Trophoblast cell (in vitro differentiated cells and primary cell): ENCODE results near the gene HIP1R.
A peak's percentile ranks its signal among the peaks of the same experiment; 100 is the strongest.
"Not testable (repeated sequence)": the region's sequence is repeated elsewhere in the genome, so short reads cannot be mapped to it uniquely, and the experiment has no call there.

Source experiments
- DNase-seq, 2 donors: peaks; one replicate each; pipeline ENCODE4 v3.0.0-alpha.2; 2016
- H2AFZ ChIP-seq: 2 replicates; pipeline ENCODE4 v1.6.1; 2013; ENCODE audit warnings: low read length, moderate library complexity, mild to moderate bottlenecking; ENCODE audit not compliant: insufficient read depth, poor library complexity
- H2AK5ac ChIP-seq: 2 replicates; pipeline ENCODE4 v1.6.1; 2013; ENCODE audit warnings: mild to moderate bottlenecking, low read length
- H2BK120ac ChIP-seq: 2 replicates; pipeline ENCODE4 v1.6.1; 2013; ENCODE audit warnings: low read length, mild to moderate bottlenecking, moderate library complexity; ENCODE audit not compliant: insufficient read depth, poor library complexity
- H2BK12ac ChIP-seq: 2 replicates; pipeline ENCODE4 v1.6.1; 2013; ENCODE audit warnings: mild to moderate bottlenecking, low read length, moderate library complexity
- H2BK5ac ChIP-seq: 2 replicates; pipeline ENCODE4 v1.6.1; 2013; ENCODE audit warnings: low read length, low read depth, moderate library complexity, mild to moderate bottlenecking; ENCODE audit not compliant: poor library complexity
- H3K14ac ChIP-seq: 2 replicates; pipeline ENCODE4 v1.6.1; 2013; ENCODE audit warnings: mild to moderate bottlenecking, low read length
- H3K18ac ChIP-seq: 2 replicates; pipeline ENCODE4 v1.6.1; 2013; ENCODE audit warnings: mild to moderate bottlenecking, low read length
- H3K23ac ChIP-seq: 2 replicates; pipeline ENCODE4 v1.6.1; 2013; ENCODE audit warnings: low read length
- H3K27ac ChIP-seq: 2 replicates; pipeline ENCODE4 v1.5.1; 2013; ENCODE audit warnings: low read depth, mild to moderate bottlenecking, inconsistent platforms, low read length, moderate library complexity
- H3K27me3 ChIP-seq: 2 replicates; pipeline ENCODE4 v1.6.1; 2013; ENCODE audit warnings: inconsistent platforms, mild to moderate bottlenecking, low read length, moderate library complexity; ENCODE audit not compliant: insufficient read depth
- H3K36me3 ChIP-seq, 2 experiments: 1 replicate in 1 of 2; 2 replicates in 1 of 2; pipeline ENCODE4 v1.6.1; 2013; ENCODE audit warnings: low read length in 2 of 2, mild to moderate bottlenecking in 2 of 2, moderate library complexity in 1 of 2; ENCODE audit not compliant: insufficient read depth in 2 of 2, control insufficient read depth in 1 of 2
- H3K4ac ChIP-seq: 2 replicates; pipeline ENCODE4 v1.6.1; 2013; ENCODE audit warnings: low read depth, mild to moderate bottlenecking, low read length, moderate library complexity
- H3K4me1 ChIP-seq, 2 experiments: 1 replicate in 1 of 2; 2 replicates in 1 of 2; pipeline ENCODE4 v1.6.1; 2013; ENCODE audit warnings: low read length in 2 of 2, mild to moderate bottlenecking in 2 of 2, moderate library complexity in 1 of 2; ENCODE audit not compliant: insufficient read depth in 2 of 2, control insufficient read depth in 1 of 2
- H3K4me2 ChIP-seq: 2 replicates; pipeline ENCODE4 v1.6.1; 2013; ENCODE audit warnings: inconsistent platforms, mild to moderate bottlenecking, low read length, moderate library complexity
- H3K4me3 ChIP-seq: 2 replicates; pipeline ENCODE4 v1.5.1; 2013; ENCODE audit warnings: mild to moderate bottlenecking, low read depth, low read length, inconsistent platforms
- H3K79me1 ChIP-seq: one replicate; pipeline ENCODE4 v1.6.1; 2013; ENCODE audit warnings: low read length
- H3K79me2 ChIP-seq: 2 replicates; pipeline ENCODE4 v1.6.1; 2013; ENCODE audit warnings: low read length, mild to moderate bottlenecking; ENCODE audit not compliant: control insufficient read depth, insufficient read depth, poor library complexity
- H3K9ac ChIP-seq: 2 replicates; pipeline ENCODE4 v1.6.1; 2013; ENCODE audit warnings: mild to moderate bottlenecking, low read length
- H3K9me3 ChIP-seq: 2 replicates; pipeline ENCODE4 v1.6.1; 2013; ENCODE audit warnings: low read depth, mild to moderate bottlenecking, control low read depth, inconsistent platforms, low read length; ENCODE audit not compliant: insufficient read depth
- H4K12ac ChIP-seq: 2 replicates; pipeline ENCODE4 v1.6.1; 2013; ENCODE audit warnings: low read depth, mild to moderate bottlenecking, low read length, moderate library complexity
- H4K8ac ChIP-seq: 2 replicates; pipeline ENCODE4 v1.6.1; 2013; ENCODE audit warnings: low read depth, mild to moderate bottlenecking, low read length, moderate library complexity
- H4K91ac ChIP-seq: one replicate; pipeline ENCODE4 v1.6.1; 2013; ENCODE audit warnings: low read depth, mild to moderate bottlenecking, low read length, moderate library complexity
- WGBS: extraction: QIAGEN DNeasy Blood & Tissue Kit; methylation state at CpG from one replicate; pipeline ENCODE4 v1.1.7; 2013; ENCODE audit warnings: missing lambda C conversion rate; ENCODE audit not compliant: insufficient read length, insufficient coverage; ENCODE audit errors: extremely low coverage; 5-methylcytosine and 5-hydroxymethylcytosine counted together

Gene HIP1R

GRCh38 chr12:122888232-122888752 is 53.0 kb downstream of the HIP1R start:
- Histone ChIP-seq H3K4me1 (peaks cover 27 to 34% of the 10 kb centered on the region in 2 experiments), H3K27ac (peak overlapping the region; percentile 90), H3K79me2 (peaks cover 12% of the 10 kb centered on the region), H2BK5ac (peak overlapping the region; percentile 51), H3K18ac (peak overlapping the region; percentile 47), H2AK5ac (no peak overlapping the region), H4K91ac (peak overlapping the region; percentile 57), H3K14ac (peak overlapping the region; percentile 60), H3K9me3 (no peaks in the 10 kb centered on the region), H3K9ac (no peak overlapping the region), H3K4ac (peak overlapping the region; percentile 43), H2AFZ (no peak overlapping the region), H3K23ac (no peak overlapping the region), H3K79me1 (peaks cover 18% of the 10 kb centered on the region), H3K4me2 (peak overlapping the region; percentile 53), H3K36me3 (no peaks in the 10 kb centered on the region), H2BK12ac (peak overlapping the region; percentile 47), H3K4me3 (no peak overlapping the region), H2BK120ac (no peak overlapping the region), H3K27me3 (no peaks in the 10 kb centered on the region), H4K12ac (no peak overlapping the region), H4K8ac (no peak overlapping the region)
- no CpG with 5 or more reads among the region's 12 CpGs for WGBS
- peak; percentile 89 to 94 for DNase-seq

DNA sequence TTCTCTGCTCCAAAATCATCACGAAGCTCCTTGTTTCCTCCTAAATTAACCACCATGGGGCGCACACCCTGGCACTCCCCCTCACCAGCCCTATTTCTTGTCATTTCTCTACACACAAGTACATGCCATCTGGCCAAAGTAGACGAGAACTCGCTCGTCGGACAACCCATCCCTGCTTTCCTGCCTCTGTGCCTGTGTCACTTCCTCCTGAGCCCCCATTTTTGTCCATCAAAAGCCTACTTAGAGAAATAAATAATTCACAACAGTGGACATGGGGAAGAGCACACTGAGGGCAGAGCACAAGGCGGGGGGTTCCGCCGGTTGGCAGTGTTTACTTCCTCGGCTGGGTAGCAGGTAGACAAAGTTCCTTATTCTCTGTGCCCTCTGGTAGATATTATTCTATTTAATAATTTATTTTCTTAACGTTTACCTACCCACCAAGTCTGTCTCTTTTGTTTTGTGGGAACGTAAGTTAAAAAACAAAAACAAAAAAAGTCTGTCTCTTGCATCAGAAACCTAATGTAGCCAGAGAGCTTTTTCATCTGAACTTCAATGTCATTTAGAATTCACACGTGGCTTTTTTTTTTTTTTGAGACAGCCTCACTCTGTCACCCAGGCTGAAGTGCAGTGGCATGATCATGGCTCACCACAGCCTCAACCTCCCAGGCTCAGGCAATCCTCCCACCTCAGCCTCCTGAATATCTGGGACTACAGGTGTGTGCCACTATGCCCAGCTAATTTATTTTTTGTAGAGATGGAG is 54.7 kb downstream of the HIP1R start:
- no peak overlapping the region for H4K12ac ChIP-seq
- H4K91ac ChIP-seq, result no peak overlapping the region
- H3K18ac ChIP-seq, result no peak overlapping the region
- H3K79me2 ChIP-seq, result peaks cover 19% of the 10 kb centered on the region
- H3K14ac ChIP-seq, result no peak overlapping the region
- no CpG with 5 or more reads among the region's 13 CpGs for WGBS
- no peak overlapping the region for H2BK5ac ChIP-seq
- no peak for DNase-seq
- H3K27ac ChIP-seq, result no peak overlapping the region
- H2BK12ac ChIP-seq, result no peak overlapping the region
- H3K9me3 ChIP-seq, result no peaks in the 10 kb centered on the region
- H2AK5ac ChIP-seq, result no peak overlapping the region
- no peak overlapping the region for H2BK120ac ChIP-seq
- H3K4me2 ChIP-seq, result no peak overlapping the region
- no peak overlapping the region for H3K9ac ChIP-seq
- H4K8ac ChIP-seq, result no peak overlapping the region
- H3K4ac ChIP-seq, result peak overlapping the region; percentile 53
- no peak overlapping the region for H3K23ac ChIP-seq
- H3K79me1 ChIP-seq, result peaks cover 18% of the 10 kb centered on the region
- H3K4me3 ChIP-seq, result no peak overlapping the region
- H2AFZ ChIP-seq, result no peak overlapping the region
- no peaks in the 10 kb centered on the region for H3K27me3 ChIP-seq
- no peaks in the 10 kb centered on the region for H3K36me3 ChIP-seq
- peaks cover 32 to 38% of the 10 kb centered on the region in 2 experiments for H3K4me1 ChIP-seq

GRCh38 chr12:122891661-122892525 is 56.6 kb downstream of the HIP1R start:
- peak overlapping the region; percentile 50 for H3K4me2 ChIP-seq
- H3K4ac ChIP-seq, result no peak overlapping the region
- H3K18ac ChIP-seq, result no peak overlapping the region
- peaks cover 25% of the 10 kb centered on the region for H3K79me2 ChIP-seq
- no peak overlapping the region for H2BK5ac ChIP-seq
- H2AK5ac ChIP-seq, result no peak overlapping the region
- H2AFZ ChIP-seq, result no peak overlapping the region
- H3K9ac ChIP-seq, result no peak overlapping the region
- H4K91ac ChIP-seq, result no peak overlapping the region
- H3K4me3 ChIP-seq, result no peak overlapping the region
- H2BK12ac ChIP-seq, result no peak overlapping the region
- H3K79me1 ChIP-seq, result peaks cover 31% of the 10 kb centered on the region
- H3K9me3 ChIP-seq, result no peaks in the 10 kb centered on the region
- H3K14ac ChIP-seq, result no peak overlapping the region
- no peak overlapping the region for H4K8ac ChIP-seq
- H3K27ac ChIP-seq, result peak overlapping the region; percentile 54
- no CpG with 5 or more reads among the region's 10 CpGs for WGBS
- H3K23ac ChIP-seq, result no peak overlapping the region
- peak in 1 of 2 donors; percentile 69 for DNase-seq
- H3K27me3 ChIP-seq, result no peaks in the 10 kb centered on the region
- no peak overlapping the region for H4K12ac ChIP-seq
- H3K4me1 ChIP-seq, result peaks cover 34 to 42% of the 10 kb centered on the region in 2 experiments
- no peak overlapping the region for H2BK120ac ChIP-seq
- no peaks in the 10 kb centered on the region for H3K36me3 ChIP-seq

DNA sequence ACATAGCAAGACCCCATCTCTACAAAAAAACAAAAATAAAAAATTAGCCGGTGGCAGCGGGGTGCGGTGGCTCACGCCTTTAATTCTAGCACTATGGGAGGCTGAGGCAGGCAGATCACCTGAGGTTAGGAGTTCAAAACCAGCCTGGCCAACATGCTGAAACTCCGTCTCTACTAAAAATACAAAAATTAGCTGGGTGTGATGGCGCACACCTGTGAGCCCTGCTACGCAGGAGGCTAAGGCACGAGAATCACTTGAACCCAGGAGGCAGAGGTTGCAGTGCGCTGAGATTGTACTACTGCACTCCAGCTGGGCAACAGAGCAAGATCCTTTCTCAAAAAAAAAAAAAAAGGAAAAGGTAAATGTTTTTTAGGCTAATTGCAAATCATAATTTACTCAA is 57.5 kb downstream of the HIP1R start:
- not testable (repeated sequence) for H3K9me3 ChIP-seq, H3K4me3 ChIP-seq, H2AFZ ChIP-seq, H2BK120ac ChIP-seq, H2AK5ac ChIP-seq, H2BK5ac ChIP-seq, H4K12ac ChIP-seq, H4K8ac ChIP-seq, H2BK12ac ChIP-seq, H3K23ac ChIP-seq, H3K18ac ChIP-seq, H3K9ac ChIP-seq, H3K27me3 ChIP-seq, H3K27ac ChIP-seq, H3K36me3 ChIP-seq, H3K4me2 ChIP-seq, H4K91ac ChIP-seq, H3K14ac ChIP-seq, DNase-seq
- peaks cover 25% of the 10 kb centered on the region for H3K79me1 ChIP-seq
- H3K4ac ChIP-seq, result peak overlapping the region; percentile 73
- WGBS, result no CpG with 5 or more reads among the region's 9 CpGs
- peaks cover 20% of the 10 kb centered on the region for H3K79me2 ChIP-seq
- H3K4me1 ChIP-seq, result peaks cover 27 to 33% of the 10 kb centered on the region in 2 experiments
